TTC549 (cell line): ENCODE data around the gene EBF3.
"Not testable (repeated sequence)": the region's sequence is repeated elsewhere in the genome, so short reads cannot be mapped to it uniquely, and the experiment has no call there.

ENCODE experiments used
- FAIRE-seq: peaks from 2 replicates; lab custom pipeline; 2012; peaks lifted over from hg19 to GRCh38; lab: Jason Lieb, UNC

The EBF3 gene

DNA sequence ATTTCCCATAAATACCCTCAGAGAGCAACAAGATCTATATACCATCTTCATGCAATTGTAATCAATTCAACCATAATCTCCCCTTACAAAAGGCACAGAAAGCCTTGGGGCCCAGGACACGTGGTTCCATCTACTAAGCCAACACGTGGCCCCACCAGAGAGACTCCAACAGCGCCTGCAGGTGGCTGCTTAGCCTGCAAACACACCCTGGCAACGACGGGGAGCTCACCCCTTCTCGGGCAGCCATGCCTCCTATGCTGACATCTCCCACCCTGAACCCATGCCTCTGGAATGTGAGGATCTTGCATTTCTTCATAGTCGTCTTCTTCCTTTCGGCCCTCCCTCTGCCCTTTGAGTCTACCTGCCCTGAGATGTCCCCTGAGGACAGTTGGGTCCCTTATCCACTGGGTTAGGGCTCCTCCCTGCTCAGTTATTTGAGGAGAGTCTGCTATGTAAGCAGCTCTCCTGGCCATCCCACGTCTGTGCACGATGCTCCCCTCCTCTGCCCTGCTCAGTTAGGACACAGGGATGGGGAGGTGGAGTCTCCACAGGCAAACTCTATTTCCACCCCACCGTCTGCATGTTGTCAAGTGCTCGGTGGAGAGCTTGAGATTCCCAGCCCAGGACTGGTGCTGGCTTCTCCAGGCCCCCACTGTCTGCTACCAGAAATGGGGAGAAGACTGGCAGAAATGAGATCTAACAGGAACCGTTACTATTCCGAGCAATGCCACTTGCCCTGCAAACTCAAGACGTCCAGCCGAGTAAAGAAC is 36.5 kb downstream of the EBF3 start:
- FAIRE-seq = no peak

GRCh38 chr10:129926066-129927055 is 37.7 kb downstream of the EBF3 start:
- no peak for FAIRE-seq

DNA sequence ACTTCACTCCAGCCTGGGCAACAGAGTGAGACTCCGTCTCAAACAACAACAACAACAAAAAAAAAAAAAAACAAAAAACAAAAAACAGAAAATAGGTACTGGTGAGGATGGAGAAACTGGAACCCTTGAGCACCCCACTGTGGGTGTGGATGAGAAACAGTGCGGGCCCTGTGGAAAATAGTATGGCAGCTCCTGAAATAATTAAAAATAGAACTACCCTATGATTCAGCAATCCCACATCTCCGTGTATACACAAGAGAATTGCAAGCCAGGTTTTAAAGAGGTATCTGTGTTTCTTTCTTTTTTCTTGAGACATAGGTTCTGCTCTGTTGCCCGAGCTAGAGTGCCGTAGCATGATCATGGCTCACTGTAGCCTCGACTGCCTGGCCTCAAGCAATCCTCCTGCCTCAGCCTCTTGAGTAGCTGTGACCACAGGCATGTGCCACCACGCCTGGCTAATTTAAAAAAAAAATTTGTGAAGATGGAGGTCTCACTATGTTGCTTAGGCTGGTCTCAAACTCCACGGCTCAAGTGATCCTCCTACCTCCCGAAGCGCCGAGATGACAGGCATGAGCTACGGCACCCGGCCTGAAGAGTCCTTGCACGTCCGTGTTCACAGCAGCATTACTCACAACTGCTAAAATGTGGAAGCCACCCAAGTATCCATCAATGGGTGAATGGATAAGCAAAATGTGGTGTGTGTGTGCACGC is 39.5 kb downstream of the EBF3 start:
- FAIRE-seq = no peak

DNA sequence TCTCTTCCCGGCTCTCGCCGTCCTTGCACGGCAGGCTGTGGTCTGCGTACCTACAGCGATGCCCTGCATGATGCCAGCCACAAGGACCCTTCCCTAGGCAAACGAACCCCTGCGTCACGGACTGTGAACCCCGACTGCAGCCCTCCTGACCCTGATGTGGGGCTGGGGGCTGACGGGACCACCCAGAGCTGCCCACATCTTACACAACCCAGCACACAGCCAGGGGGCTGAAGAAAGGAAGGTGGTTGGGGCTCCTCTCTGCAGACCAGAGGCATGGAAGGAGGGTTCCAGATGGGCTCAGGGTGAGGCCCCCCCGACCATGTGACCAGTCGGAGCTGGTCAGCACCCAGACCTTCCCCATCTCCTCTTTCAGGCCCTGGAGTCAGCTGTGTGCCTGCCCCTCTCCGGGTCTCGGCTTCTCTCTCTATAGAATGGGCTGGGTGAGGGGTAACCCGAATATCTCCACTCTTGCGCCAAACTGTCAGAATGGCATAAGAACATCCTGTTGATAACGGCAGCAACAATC is 41.4 kb downstream of the EBF3 start:
- FAIRE-seq = no peak

DNA sequence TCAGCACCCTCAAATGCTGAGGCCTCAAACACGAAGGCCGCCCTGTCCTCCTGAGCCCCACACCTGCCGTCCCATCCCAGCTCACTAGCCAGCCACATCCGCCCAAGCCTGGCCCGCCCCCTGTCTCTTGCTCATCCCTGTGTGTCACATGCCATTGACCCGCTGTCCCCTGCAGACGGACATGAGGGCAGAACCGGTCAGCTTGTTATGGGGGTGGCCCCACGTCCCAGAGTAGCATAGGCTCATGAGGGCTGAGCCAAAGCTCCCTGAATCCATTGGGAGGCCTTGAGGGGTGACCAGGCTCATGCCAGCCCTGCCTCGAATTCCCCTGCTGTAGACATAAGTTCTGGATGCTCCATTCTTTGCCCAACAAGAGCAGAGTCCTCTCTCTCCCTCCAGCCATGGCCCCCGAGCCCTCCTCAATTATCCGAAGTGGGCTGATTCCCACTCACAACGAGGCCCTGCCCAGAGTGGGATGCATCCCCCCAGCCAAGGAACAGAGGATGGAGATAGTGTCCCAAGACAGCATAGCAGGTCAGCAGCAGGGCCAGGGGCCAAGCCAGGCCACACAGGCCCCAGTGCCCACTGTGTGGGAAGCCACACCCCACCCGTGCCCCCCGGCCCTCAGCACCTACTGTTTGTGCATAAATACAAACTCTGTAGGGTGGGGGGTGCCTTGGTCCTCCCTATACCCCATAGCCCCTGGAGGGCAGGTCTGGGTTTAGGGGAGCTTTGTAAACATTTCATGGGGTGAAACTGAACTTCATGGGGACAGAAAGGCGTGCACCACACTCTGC is 42.1 kb downstream of the EBF3 start:
- no peak for FAIRE-seq

GRCh38 chr10:129921065-129921670 is 42.9 kb downstream of the EBF3 start:
- no peak for FAIRE-seq

GRCh38 chr10:129920187-129920586 is 43.9 kb downstream of the EBF3 start:
- FAIRE-seq = not testable (repeated sequence)

DNA sequence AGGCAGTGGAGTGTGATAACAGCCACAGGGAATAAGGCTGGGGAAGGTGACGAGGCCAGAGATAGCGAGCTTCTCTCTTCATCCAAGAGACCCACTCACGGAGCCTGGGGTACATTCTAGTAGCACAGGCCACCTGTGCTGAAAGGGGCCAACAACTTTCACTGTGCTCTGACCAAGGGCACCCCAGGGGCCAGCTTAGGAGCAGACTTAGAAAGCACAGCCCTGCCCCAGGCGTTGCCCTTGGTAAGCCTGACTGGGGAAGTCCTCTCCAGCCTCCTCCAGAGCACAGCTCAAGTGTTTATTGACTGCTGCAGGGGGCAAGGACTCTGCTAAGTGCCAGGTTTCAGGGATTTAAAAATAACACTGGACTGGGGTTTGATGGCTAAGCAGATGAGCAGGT is 44.7 kb downstream of the EBF3 start:
- FAIRE-seq = no peak

GRCh38 chr10:129918836-129919235 is 45.2 kb downstream of the EBF3 start:
- FAIRE-seq = no peak

GRCh38 chr10:129918401-129918800 is 45.7 kb downstream of the EBF3 start:
- FAIRE-seq = no peak

DNA sequence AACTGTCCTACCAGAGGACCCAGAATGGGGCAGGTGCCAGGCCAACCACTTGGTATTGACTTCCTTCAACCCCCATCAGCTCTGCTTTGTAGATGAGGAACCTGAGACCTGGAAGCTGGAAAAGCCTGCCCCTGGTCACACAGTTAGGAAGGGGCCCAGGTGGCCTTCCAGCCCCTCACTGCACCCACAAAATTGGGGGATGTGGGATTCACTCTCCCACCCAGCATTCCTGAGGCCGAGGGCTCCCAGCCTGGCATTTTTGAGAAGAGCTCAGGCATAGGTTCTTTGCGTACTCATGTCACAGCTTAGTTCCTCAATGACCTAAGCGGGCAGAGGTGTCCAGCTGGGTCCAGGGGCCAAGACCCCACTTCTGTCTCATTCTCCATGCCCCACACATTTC is 46.1 kb downstream of the EBF3 start:
- no peak for FAIRE-seq

GRCh38 chr10:129916506-129916995 is 47.5 kb downstream of the EBF3 start:
- no peak for FAIRE-seq

DNA sequence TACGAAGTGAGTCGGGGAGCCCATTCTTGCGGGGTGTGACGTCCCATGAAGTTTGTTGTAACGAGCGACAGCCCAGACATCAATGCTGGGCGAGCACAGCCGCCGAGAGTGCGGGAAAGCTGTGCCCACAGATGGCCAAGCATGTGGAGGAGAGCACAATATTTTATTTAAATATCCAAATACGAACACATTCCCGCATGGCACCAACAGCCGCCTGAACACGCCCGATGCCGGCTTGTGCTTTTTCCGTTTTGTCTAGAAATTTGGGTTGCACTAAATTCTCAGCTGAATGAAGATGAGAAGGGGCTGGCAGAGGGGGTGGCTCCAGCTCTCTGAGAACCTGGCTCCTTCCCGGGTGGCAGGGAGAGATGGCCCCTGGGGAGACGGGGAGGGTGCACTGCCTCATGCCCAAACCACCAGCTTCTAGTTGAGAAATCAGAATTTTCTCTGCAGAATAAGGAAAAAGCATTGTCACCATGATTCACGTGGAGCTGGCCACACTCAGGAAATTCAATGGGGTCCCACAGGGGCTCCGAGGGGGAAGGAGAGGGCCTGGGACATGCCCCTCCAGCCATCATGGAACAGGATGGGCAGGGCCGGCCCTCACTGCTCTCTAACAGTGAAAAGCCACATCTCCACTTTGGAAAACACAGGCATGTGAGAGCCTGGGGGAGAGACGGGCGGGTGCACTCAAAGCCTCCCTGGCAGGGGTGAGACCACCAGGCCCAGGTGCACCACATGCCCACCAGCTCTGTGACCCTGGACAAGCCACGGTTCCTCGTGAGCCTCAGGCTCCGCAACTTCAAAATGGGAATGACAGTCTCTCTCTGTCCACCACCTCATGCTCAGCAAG is 48.3 kb downstream of the EBF3 start:
- no peak for FAIRE-seq

DNA sequence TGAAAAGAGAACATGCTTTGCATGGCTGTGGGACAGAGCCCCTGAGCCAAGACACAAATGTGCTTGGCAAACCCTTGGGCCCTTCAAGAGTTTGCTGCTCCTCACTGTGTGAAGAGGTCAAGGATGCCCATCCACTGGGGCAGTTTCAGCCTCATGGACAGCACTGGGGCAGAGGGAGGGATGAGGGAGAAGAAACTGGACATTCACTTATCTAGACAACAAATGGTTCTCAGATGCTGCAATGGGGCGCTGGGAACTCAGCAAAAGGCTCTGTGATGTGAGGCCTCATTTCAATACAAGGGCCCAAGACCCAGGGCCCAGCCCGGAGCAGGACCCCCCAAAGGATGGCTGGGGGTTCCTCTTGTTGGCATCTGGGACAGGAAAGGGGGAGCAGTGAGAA is 49.1 kb downstream of the EBF3 start:
- FAIRE-seq = no peak

DNA sequence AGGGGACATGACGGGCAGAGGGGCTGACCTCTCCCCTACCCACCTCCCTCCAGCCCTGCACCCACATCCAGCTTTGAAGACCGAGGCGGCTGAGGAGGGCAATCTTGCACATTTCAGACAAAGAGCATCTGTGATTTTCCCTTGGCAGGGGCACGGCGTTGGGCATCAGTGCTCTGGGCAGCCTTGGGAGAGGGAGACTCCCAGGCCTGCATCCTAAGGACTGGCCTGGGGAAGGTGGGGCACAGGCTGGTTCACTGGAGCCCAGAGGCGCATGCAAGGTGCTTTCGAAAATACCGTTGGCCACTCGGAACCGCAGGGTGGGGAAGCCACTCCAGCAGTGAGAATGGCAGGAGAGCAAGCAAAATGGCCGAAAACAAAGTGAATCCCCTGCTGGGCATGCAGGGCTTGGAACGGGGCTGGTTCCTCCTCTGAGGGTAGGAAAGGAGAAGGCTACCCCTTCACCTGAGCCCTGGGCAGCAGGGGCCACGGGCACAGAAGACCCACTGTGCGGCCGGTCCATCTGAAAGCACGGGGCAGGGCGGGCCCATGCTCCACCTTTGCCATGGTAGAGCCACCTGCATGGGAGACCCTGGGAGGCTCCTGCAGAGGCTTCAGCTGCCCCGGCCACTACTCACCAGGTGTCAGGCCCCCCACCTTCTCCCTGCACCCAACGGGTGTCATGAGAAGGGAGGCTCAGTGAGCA is 49.8 kb downstream of the EBF3 start:
- no peak for FAIRE-seq

DNA sequence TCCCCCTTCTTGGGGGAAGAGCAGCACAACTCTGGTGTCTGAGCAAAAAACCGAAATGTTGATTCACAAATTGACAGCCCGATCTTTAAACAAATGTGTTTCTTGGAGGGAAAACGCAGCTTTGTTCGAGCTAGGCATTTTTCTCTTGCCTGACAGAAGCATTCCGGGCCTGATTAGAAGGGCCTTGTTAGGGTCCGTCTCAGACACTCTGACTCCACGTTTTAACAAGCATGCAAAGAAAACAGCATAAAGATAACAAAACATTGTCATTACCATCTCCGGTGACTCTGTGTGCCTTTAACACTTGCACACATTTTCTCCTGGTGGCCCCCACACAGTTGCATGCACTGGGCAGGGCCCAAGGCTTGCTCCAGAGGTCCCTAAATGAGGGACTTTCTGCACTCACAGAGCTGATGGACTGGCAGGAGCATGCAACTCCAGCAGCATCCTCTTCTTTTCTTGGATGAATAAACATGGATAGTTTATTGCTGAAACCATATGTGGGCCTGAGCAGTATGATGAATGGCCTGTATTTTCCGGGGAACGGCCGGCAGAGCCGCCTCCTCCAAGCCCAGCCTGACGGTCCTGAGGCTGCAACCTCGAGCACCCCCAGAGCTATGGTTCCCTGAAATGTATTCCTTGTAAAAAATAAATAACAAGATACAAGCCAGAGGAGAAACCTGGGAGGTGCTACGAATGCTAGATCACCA is 50.9 kb downstream of the EBF3 start:
- no peak for FAIRE-seq

GRCh38 chr10:129912166-129912917 is 51.7 kb downstream of the EBF3 start:
- FAIRE-seq = no peak
